Measurements from ENCODE around the gene C1GALT1.
"Not testable (repeated sequence)": the region's sequence is repeated elsewhere in the genome, so short reads cannot be mapped to it uniquely, and the experiment has no call there.

The C1GALT1 gene

DNA sequence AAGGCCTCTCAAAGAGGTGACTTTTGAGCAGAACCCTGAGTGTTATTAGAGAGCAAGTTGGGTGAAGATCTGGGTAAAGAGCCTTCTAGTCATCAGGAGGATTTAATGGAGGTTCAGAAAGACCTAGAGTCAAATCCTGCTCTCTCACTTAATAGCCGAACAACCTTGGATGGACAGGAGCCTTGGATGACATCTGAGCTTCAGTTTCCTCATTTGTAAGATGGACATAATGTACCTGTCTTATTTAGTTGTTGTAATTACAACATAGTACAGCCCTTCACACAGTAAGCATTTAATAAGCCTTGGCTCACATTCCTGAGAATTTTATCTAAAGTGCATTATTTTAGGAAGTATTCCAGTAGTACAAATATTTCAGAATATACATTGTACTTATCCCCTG is 57.0 kb downstream of the C1GALT1 start:
- DNase-seq (ENCODE audit: low spot score), result no peak
- ChIA-PET CTCF (no interaction called here), POLR2A (ENCODE audit: low non-redundant PET) (no interaction called here)
- TF ChIP-seq, protein P1, sequence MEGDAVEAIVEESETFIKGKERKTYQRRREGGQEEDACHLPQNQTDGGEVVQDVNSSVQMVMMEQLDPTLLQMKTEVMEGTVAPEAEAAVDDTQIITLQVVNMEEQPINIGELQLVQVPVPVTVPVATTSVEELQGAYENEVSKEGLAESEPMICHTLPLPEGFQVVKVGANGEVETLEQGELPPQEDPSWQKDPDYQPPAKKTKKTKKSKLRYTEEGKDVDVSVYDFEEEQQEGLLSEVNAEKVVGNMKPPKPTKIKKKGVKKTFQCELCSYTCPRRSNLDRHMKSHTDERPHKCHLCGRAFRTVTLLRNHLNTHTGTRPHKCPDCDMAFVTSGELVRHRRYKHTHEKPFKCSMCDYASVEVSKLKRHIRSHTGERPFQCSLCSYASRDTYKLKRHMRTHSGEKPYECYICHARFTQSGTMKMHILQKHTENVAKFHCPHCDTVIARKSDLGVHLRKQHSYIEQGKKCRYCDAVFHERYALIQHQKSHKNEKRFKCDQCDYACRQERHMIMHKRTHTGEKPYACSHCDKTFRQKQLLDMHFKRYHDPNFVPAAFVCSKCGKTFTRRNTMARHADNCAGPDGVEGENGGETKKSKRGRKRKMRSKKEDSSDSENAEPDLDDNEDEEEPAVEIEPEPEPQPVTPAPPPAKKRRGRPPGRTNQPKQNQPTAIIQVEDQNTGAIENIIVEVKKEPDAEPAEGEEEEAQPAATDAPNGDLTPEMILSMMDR (conservative IDR thresholded peaks at IDR 0.05; ENCODE audit: low read depth), result no peak
- H3K27ac ChIP-seq, result no peak overlapping the region

DNA sequence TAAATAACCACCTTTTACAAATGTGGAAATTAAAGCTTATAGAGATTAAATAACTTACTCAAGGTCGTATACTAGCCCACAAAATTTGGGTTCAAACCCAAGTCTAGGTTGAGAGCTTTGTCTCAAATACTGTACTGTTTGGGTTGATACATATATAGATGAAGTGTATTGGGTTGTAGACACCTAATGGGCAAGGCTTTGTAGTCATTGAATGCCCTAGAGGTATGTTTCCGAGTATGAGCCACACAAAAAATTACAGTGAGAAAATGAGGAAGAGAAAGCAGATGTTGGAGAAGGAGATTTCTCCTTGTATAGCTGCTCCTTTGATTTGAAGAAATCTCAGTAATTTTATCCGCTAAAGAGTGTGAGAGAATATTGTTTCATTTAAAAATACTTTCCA is 60.6 kb downstream of the C1GALT1 start:
- H3K27ac ChIP-seq, result no peak overlapping the region
- POLR2A ChIA-PET (ENCODE audit: low non-redundant PET), result no interaction called here
- CTCF ChIA-PET, result no interaction called here
- no peak for DNase-seq (ENCODE audit: low spot score)
- TF ChIP-seq, protein P1 (conservative IDR thresholded peaks at IDR 0.05; ENCODE audit: low read depth), result no peak

DNA sequence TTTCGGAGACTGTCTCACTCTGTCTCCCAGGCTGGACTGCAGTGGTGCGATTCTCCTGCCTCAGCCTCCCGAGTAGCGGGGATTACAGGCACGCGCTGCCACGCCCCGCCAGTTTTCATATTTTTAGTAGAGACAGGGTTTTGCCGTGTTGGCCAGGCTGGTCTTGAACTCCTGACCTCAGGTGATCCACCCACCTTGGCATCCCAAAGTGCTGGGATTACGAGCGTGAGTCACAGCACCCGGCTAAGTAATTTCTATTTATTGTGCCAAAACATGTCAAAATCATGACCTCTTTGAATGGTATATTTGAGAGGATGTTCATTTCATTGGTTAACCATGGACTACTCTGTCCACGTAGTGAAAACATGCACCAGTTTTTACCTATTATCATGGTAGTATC is 62.9 kb downstream of the C1GALT1 start:
- POLR2A ChIA-PET (ENCODE audit: low non-redundant PET); CTCF ChIA-PET: not testable (repeated sequence)
- peak; percentile 38 for DNase-seq (ENCODE audit: low spot score)
- peak overlapping the region; percentile 43 for H3K27ac ChIP-seq

DNA sequence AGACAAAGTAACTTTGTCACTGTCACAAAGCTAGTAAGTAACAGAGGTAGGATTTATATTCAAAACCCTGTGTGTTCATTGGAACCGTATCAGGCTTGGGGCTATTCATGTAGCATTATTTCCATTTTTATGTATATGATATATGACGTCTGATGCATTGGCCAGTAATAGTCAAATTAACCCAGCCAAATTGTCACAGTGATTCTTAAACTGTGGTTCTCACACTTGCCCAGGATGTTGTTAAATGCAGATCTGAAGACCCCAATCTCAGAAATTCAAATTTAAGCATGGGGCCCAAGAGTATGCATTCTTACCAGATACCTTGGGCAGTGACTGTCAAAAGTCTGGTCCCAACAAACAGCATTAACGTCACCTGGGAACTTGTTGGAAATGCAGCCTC is 63.9 kb downstream of the C1GALT1 start:
- DNase-seq (ENCODE audit: low spot score), result no peak
- TF ChIP-seq, protein P1 (conservative IDR thresholded peaks at IDR 0.05; ENCODE audit: low read depth), result no peak
- POLR2A ChIA-PET (ENCODE audit: low non-redundant PET), result no interaction called here
- CTCF ChIA-PET, result interaction anchor here (0.8 kb wide), 1 partner anchor 9 kb away, joined by 4 read pairs; no protein-coding TSS in a partner anchor
- no peak overlapping the region for H3K27ac ChIP-seq

DNA sequence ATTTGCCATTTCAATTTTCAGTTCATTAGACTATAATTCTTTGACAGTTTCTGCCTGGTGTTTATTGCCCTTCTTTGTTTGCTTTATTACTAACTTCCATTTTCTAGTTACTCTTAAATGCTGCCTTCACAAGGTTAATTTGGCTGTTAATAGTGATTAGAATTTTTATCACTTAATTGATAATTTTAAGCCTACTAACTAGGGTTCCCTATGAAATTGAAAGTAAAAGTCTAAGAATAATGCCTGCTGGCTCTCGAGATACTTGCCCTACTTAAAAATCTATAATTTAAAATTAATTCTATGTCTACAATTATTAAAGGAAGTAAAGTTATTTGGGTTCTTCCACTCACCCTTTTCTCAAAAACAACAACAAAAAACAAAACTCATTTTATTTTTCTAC is 65.3 kb downstream of the C1GALT1 start:
- ChIA-PET POLR2A (ENCODE audit: low non-redundant PET) (no interaction called here), CTCF (no interaction called here)
- no peak overlapping the region for H3K27ac ChIP-seq
- TF ChIP-seq, protein P1 (conservative IDR thresholded peaks at IDR 0.05; ENCODE audit: low read depth), result no peak
- no peak for DNase-seq (ENCODE audit: low spot score)

DNA sequence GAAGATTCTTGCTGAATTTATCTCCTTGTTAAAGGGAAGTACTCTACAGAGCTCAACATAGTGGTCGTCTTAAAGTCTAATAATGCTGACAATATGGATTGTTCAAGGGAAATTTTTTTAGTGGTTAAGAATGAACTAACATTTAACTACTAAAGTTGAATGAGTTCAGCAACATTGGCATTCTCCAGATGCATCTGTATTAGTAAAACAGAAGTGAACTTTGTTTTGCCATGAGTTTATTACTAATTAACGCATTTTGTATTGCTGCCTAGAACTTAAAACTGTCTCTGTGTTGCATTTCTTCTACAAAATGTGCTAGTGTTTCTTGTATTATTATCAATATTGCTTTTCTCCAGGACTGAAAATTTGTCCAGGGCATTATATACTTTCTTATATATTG is 67.5 kb downstream of the C1GALT1 start:
- H3K27ac ChIP-seq, result no peak overlapping the region
- ChIA-PET CTCF (no interaction called here), POLR2A (ENCODE audit: low non-redundant PET) (no interaction called here)
- TF ChIP-seq, protein P1 (conservative IDR thresholded peaks at IDR 0.05; ENCODE audit: low read depth), result no peak
- no peak for DNase-seq (ENCODE audit: low spot score)

DNA sequence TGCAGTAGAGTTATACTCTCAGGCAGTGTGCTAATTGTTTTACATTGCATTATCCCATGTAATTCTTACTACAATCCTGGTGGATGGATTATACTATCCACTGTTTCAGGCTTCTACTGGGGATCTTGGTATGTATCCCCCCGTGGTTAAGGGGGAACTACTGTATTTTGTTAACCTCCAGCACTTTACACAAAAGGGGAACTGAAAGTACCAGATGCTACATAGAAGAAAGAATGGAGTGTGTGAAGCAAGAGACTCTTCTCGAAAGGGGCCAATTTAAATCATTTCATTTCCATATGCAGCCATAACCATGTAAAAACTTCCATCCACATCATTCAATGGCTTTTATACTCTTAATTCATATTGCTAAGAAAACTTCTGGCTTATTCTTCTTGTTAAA is 69.4 kb downstream of the C1GALT1 start:
- ChIA-PET CTCF (no interaction called here), POLR2A (ENCODE audit: low non-redundant PET) (no interaction called here)
- no peak for DNase-seq (ENCODE audit: low spot score)
- H3K27ac ChIP-seq, result no peak overlapping the region
- TF ChIP-seq, protein P1 (conservative IDR thresholded peaks at IDR 0.05; ENCODE audit: low read depth), result no peak
